ENCODE measurements around the gene ANKS1B. TPM values are rescaled to one million over a fixed set of nuclear protein-coding genes. Genes with fewer than 3 reads are reported as not detected.
"Not testable (repeated sequence)": the region's sequence is repeated elsewhere in the genome, so short reads cannot be mapped to it uniquely, and the experiment has no call there.

The ANKS1B gene
- total and polyA plus RNA-seq, 4 experiments from 2014 or later: 0.28 to 0.55 TPM; not detected in 2

DNA sequence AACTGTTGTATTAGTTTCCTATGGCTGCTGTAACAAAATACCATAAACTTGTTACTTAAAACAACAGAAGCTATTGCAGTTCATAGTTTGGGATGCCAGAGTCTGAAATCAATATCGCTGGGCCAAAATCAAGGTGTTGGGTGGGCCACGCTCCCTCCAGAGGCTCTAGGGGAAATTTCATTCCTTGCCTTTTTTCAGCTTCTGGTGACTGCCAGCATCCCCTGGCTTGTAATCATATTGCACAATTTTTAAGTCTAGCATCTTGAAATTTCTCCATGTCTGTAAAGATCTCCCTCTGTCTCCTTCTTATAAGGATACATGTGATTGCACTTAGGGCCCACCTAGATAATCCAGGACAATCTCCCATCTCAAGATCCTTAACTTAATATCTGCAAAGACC lies 386.0 kb downstream of the ANKS1B start:
- Mint-ChIP-seq H3K36me3 (no peaks in the 10 kb centered on the region), H3K4me3 (no peak overlapping the region), H3K4me1 (no peaks in the 10 kb centered on the region), H3K9me3 (peaks cover 0 to 14% (median 3%) of the 10 kb centered on the region in 8 donors), H3K27ac (no peak overlapping the region), H3K27me3 (no peaks in the 10 kb centered on the region)
- H3K27me3 ChIP-seq (ENCODE audit: insufficient read depth, low read length): no peaks in the 10 kb centered on the region
- H3K4me3 ChIP-seq (ENCODE audit: low read length in 2 of 2): no peak overlapping the region
- CTCF ChIA-PET (ENCODE audit: partially characterized antibody): no interaction called here
- no peaks in the 10 kb centered on the region for H3K4me1 ChIP-seq (ENCODE audit: insufficient read depth, low read length)
- no peak overlapping the region for H3K27ac ChIP-seq (ENCODE audit: low read depth, low read length)
- H3K9me3 ChIP-seq (ENCODE audit: control insufficient read depth in 1 of 2, low read length in 2 of 2): no peaks in the 10 kb centered on the region
- H3K36me3 ChIP-seq (ENCODE audit: insufficient read depth, low read length): no peaks in the 10 kb centered on the region
- no peak for DNase-seq
- intact Hi-C loops (cut with micrococcal nuclease): no loop called here
- POLR2A ChIA-PET (ENCODE audit: partially characterized antibody): no interaction called here

DNA sequence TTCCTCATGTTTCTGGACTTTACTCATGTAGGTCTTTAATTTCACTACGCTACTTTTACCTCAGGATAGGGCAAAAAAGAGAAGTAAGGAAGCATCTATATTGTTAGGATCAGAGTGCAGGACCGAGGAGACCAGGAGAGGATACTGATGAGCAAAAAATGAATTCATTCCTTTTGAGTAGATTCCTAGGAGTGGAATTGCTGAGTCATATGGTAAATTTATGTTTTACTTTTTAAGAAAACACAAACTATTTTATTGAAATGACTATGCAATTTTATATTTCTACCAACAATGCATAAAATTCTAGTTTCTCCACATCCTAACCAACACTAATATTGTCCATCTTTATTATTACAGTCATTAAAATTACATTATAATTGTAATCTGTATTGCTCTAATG lies 388.0 kb downstream of the ANKS1B start:
- no peak overlapping the region for H3K4me3 ChIP-seq (ENCODE audit: low read length in 2 of 2)
- H3K4me1 Mint-ChIP-seq: no peaks in the 10 kb centered on the region
- no peaks in the 10 kb centered on the region for H3K36me3 Mint-ChIP-seq
- no peak overlapping the region for H3K27ac Mint-ChIP-seq
- intact Hi-C loops (cut with micrococcal nuclease): no loop called here
- no peak overlapping the region for H3K4me3 Mint-ChIP-seq
- ChIA-PET POLR2A (ENCODE audit: partially characterized antibody) (no interaction called here), CTCF (ENCODE audit: partially characterized antibody) (no interaction called here)
- no peaks in the 10 kb centered on the region for H3K36me3 ChIP-seq (ENCODE audit: insufficient read depth, low read length)
- no peaks in the 10 kb centered on the region for H3K27me3 Mint-ChIP-seq
- H3K9me3 Mint-ChIP-seq: peaks cover 0 to 14% (median 3%) of the 10 kb centered on the region in 8 donors
- H3K4me1 ChIP-seq (ENCODE audit: insufficient read depth, low read length): no peaks in the 10 kb centered on the region
- H3K27me3 ChIP-seq (ENCODE audit: insufficient read depth, low read length): no peaks in the 10 kb centered on the region
- H3K27ac ChIP-seq (ENCODE audit: low read depth, low read length): no peak overlapping the region
- no peaks in the 10 kb centered on the region for H3K9me3 ChIP-seq (ENCODE audit: control insufficient read depth in 1 of 2, low read length in 2 of 2)
- DNase-seq: no peak

DNA sequence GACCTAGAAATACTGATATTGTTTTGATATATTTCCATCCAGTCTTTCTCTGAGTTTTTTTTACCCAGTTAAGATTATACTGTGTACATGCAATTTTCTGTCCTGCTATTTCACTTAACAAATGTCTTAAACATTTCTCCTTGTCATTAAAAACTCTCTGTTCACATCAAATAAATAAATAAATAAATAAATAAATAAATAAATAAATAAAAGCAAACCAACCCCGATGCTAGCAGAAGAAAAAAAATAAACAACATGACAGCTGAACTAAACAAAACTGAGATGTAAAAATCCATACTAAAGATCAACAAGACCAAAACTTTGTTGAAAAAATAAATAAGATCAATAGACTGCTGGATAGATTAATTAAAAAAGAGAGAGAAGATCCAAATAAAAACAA lies 407.6 kb downstream of the ANKS1B start:
- CTCF ChIA-PET (ENCODE audit: partially characterized antibody); intact Hi-C loops (cut with micrococcal nuclease); H3K27me3 ChIP-seq (ENCODE audit: insufficient read depth, low read length); H3K4me1 Mint-ChIP-seq; POLR2A ChIA-PET (ENCODE audit: partially characterized antibody); H3K9me3 Mint-ChIP-seq; H3K27me3 Mint-ChIP-seq; H3K9me3 ChIP-seq (ENCODE audit: control insufficient read depth in 1 of 2, low read length in 2 of 2); H3K36me3 ChIP-seq (ENCODE audit: insufficient read depth, low read length); H3K36me3 Mint-ChIP-seq; DNase-seq; H3K4me1 ChIP-seq (ENCODE audit: insufficient read depth, low read length); H3K27ac ChIP-seq (ENCODE audit: low read depth, low read length); H3K4me3 ChIP-seq (ENCODE audit: low read length in 2 of 2); H3K4me3 Mint-ChIP-seq; H3K27ac Mint-ChIP-seq: not testable (repeated sequence)

DNA sequence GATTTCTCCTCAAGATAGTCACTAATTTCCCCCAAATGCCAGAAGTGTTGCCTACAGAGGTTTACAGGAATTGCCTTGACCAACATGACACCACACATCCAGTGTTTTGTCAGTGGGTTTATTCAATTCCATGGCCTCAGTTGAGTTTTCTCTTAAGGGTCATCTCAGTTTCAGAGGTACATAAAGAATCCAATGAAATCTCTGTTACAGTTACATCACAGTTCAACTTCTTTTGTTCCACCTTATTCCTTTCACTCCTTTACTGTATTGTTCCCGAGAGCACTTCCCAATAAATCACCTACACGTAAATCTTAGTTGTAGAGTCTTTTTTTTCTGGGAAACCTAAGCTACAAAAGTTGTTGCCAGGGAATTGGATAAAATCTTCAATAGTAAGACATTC lies 410.8 kb downstream of the ANKS1B start:
- CTCF ChIA-PET (ENCODE audit: partially characterized antibody): no interaction called here
- Mint-ChIP-seq H3K9me3 (peaks cover 0 to 13% (median 2%) of the 10 kb centered on the region in 8 donors), H3K27me3 (no peaks in the 10 kb centered on the region), H3K4me3 (no peak overlapping the region), H3K4me1 (no peaks in the 10 kb centered on the region), H3K27ac (no peak overlapping the region), H3K36me3 (no peaks in the 10 kb centered on the region)
- POLR2A ChIA-PET (ENCODE audit: partially characterized antibody): no interaction called here
- Histone ChIP-seq H3K4me3 (ENCODE audit: low read length in 2 of 2) (no peak overlapping the region), H3K27me3 (ENCODE audit: insufficient read depth, low read length) (no peaks in the 10 kb centered on the region), H3K27ac (ENCODE audit: low read depth, low read length) (no peak overlapping the region), H3K4me1 (ENCODE audit: insufficient read depth, low read length) (no peaks in the 10 kb centered on the region), H3K36me3 (ENCODE audit: insufficient read depth, low read length) (no peaks in the 10 kb centered on the region), H3K9me3 (ENCODE audit: control insufficient read depth in 1 of 2, low read length in 2 of 2) (no peaks in the 10 kb centered on the region)
- DNase-seq: no peak
- intact Hi-C loops (cut with micrococcal nuclease): no loop called here

DNA sequence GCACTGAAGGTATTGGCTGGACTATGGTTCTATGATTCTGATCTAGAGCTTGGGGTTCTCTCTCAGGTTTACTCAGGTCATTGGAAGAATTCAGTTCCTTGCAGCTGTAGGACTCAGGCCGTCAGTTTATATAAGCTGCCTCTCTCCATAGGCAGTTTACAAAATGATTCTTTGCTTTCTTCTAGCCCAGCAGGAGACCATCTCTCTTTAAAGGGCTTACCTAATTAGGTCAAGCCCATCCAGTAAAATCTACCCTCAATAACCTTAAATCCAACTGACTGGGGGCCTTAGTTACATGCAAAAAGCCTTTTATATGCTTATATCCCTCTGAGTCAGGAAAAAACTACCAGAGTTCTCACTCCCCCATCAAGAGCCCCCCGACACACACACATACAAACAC lies 417.7 kb downstream of the ANKS1B start:
- no peak overlapping the region for H3K4me3 ChIP-seq (ENCODE audit: low read length in 2 of 2)
- H3K4me1 ChIP-seq (ENCODE audit: insufficient read depth, low read length): no peaks in the 10 kb centered on the region
- DNase-seq: no peak
- Mint-ChIP-seq H3K4me1 (no peaks in the 10 kb centered on the region), H3K27ac (no peak overlapping the region), H3K4me3 (no peak overlapping the region), H3K27me3 (no peaks in the 10 kb centered on the region), H3K36me3 (no peaks in the 10 kb centered on the region), H3K9me3 (peaks cover 0 to 27% (median 6%) of the 10 kb centered on the region in 8 donors)
- ChIA-PET CTCF (ENCODE audit: partially characterized antibody) (no interaction called here), POLR2A (ENCODE audit: partially characterized antibody) (no interaction called here)
- H3K27ac ChIP-seq (ENCODE audit: low read depth, low read length): no peak overlapping the region
- H3K9me3 ChIP-seq (ENCODE audit: control insufficient read depth in 1 of 2, low read length in 2 of 2): no peaks in the 10 kb centered on the region
- H3K36me3 ChIP-seq (ENCODE audit: insufficient read depth, low read length): no peaks in the 10 kb centered on the region
- no peaks in the 10 kb centered on the region for H3K27me3 ChIP-seq (ENCODE audit: insufficient read depth, low read length)
- intact Hi-C loops (cut with micrococcal nuclease): no loop called here

DNA sequence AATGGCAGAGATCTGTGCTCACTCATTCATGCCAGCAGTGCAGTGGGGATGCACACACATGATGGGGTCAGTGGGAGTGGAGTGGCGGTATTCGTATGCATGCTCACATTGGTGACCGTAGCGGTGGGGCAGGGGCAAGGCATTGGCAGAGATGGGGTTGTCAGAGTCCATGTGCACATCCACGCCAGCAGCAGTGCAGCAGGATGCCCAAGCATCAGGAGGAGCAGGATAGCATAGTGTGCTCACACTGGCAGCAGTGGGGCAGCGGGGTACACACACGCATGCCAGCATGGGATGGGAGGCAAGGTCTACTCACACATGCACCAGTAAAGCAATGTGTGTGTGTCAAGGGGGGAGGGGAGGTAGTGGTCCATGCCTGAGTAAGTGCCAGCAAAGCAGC lies 426.6 kb downstream of the ANKS1B start:
- H3K27ac Mint-ChIP-seq: no peak overlapping the region
- no peaks in the 10 kb centered on the region for H3K36me3 Mint-ChIP-seq
- no peaks in the 10 kb centered on the region for H3K36me3 ChIP-seq (ENCODE audit: insufficient read depth, low read length)
- no peak for DNase-seq
- H3K4me1 Mint-ChIP-seq: no peaks in the 10 kb centered on the region
- ChIA-PET POLR2A (ENCODE audit: partially characterized antibody) (no interaction called here), CTCF (ENCODE audit: partially characterized antibody) (no interaction called here)
- no peak overlapping the region for H3K4me3 ChIP-seq (ENCODE audit: low read length in 2 of 2)
- H3K4me3 Mint-ChIP-seq: no peak overlapping the region
- no peaks in the 10 kb centered on the region for H3K27me3 ChIP-seq (ENCODE audit: insufficient read depth, low read length)
- peaks cover 0 to 18% (median 6%) of the 10 kb centered on the region in 8 donors for H3K9me3 Mint-ChIP-seq
- no peaks in the 10 kb centered on the region for H3K27me3 Mint-ChIP-seq
- intact Hi-C loops (cut with micrococcal nuclease): no loop called here
- H3K4me1 ChIP-seq (ENCODE audit: insufficient read depth, low read length): no peaks in the 10 kb centered on the region
- no peak overlapping the region for H3K27ac ChIP-seq (ENCODE audit: low read depth, low read length)
- H3K9me3 ChIP-seq (ENCODE audit: control insufficient read depth in 1 of 2, low read length in 2 of 2): no peaks in the 10 kb centered on the region

DNA sequence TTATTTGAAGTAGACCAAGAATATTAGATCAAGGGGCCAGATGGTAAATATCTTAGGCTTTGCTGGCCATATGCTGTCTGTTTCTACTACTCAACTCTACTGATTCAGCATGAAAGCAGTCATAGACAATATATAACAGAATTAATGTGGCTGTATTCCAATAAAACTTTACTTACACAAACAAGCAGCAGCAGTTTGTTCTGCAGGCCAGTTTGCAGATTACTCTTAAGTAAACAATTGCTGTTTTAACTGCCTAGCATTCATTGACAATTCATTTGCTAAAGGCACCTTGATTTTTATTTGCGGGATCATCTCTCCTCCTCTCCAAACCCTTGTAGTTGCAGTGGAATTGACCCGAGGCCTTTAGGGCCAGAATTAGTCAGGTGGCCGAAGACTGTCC lies 431.3 kb downstream of the ANKS1B start:
- ChIA-PET POLR2A (ENCODE audit: partially characterized antibody) (no interaction called here), CTCF (ENCODE audit: partially characterized antibody) (no interaction called here)
- Histone ChIP-seq H3K27me3 (ENCODE audit: insufficient read depth, low read length) (no peaks in the 10 kb centered on the region), H3K36me3 (ENCODE audit: insufficient read depth, low read length) (no peaks in the 10 kb centered on the region), H3K4me1 (ENCODE audit: insufficient read depth, low read length) (no peaks in the 10 kb centered on the region), H3K9me3 (ENCODE audit: control insufficient read depth in 1 of 2, low read length in 2 of 2) (peaks cover 0 to 3% of the 10 kb centered on the region in 2 donors), H3K27ac (ENCODE audit: low read depth, low read length) (no peak overlapping the region), H3K4me3 (ENCODE audit: low read length in 2 of 2) (no peak overlapping the region)
- Mint-ChIP-seq H3K4me1 (no peaks in the 10 kb centered on the region), H3K4me3 (no peak overlapping the region), H3K27me3 (no peaks in the 10 kb centered on the region), H3K36me3 (no peaks in the 10 kb centered on the region), H3K9me3 (peaks cover 0 to 24% (median 7%) of the 10 kb centered on the region in 8 donors), H3K27ac (no peak overlapping the region)
- no peak for DNase-seq
- intact Hi-C loops (cut with micrococcal nuclease): no loop called here

DNA sequence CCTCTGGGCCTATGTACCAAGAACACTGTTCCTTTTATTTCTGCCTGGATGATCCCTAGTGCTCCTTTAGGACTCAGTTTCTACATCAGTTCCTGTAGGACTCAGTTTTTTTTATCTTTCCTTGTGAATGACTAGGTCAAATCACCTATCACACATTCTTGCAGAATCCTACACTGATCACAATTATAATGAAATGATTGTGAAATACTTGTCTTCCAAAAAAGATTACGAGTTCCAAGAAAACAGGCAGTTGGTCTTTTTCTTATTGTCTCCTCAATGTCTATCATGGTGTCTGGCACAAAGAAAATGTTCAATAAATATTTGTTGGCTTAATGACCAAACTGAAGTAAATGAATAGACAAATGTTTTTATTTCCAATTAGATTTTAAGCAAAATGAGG lies 432.7 kb downstream of the ANKS1B start:
- Histone ChIP-seq H3K4me1 (ENCODE audit: insufficient read depth, low read length) (no peaks in the 10 kb centered on the region), H3K36me3 (ENCODE audit: insufficient read depth, low read length) (no peaks in the 10 kb centered on the region), H3K27me3 (ENCODE audit: insufficient read depth, low read length) (no peaks in the 10 kb centered on the region), H3K9me3 (ENCODE audit: control insufficient read depth in 1 of 2, low read length in 2 of 2) (peaks cover 0 to 3% of the 10 kb centered on the region in 2 donors), H3K4me3 (ENCODE audit: low read length in 2 of 2) (no peak overlapping the region), H3K27ac (ENCODE audit: low read depth, low read length) (no peak overlapping the region)
- no peaks in the 10 kb centered on the region for H3K36me3 Mint-ChIP-seq
- H3K4me1 Mint-ChIP-seq: no peaks in the 10 kb centered on the region
- ChIA-PET POLR2A (ENCODE audit: partially characterized antibody) (no interaction called here), CTCF (ENCODE audit: partially characterized antibody) (no interaction called here)
- H3K4me3 Mint-ChIP-seq: no peak overlapping the region
- H3K9me3 Mint-ChIP-seq: peaks cover 0 to 17% (median 6%) of the 10 kb centered on the region in 8 donors
- no peak overlapping the region for H3K27ac Mint-ChIP-seq
- no peak for DNase-seq
- intact Hi-C loops (cut with micrococcal nuclease): no loop called here
- no peaks in the 10 kb centered on the region for H3K27me3 Mint-ChIP-seq

All from CD4-positive, alpha-beta memory T cell (primary cell).